Measurements from ENCODE around the gene SACS. TPM values are rescaled to one million over a fixed set of nuclear protein-coding genes. Genes with fewer than 3 reads are reported as not detected.
"Not testable (repeated sequence)": the region's sequence is repeated elsewhere in the genome, so short reads cannot be mapped to it uniquely, and the experiment has no call there.

The SACS gene
- total RNA-seq, 2 donors from 2014 or later, result 7.8 to 24.1 TPM

- H3K4me1 ChIP-seq (replicated peaks), result no peaks in the 10 kb centered on the region
- intact Hi-C loops (cut with DNase I), result no loop called here
- H3K27ac ChIP-seq, result no peak overlapping the region
- H3K9me3 ChIP-seq, result no peaks in the 10 kb centered on the region
- no peak for TF ChIP-seq POLR2A (IDR thresholded peaks at IDR 0.05)
- no peak for TF ChIP-seq CTCF (IDR thresholded peaks at IDR 0.05)
- TF ChIP-seq POLR2AphosphoS5 (IDR thresholded peaks at IDR 0.05), result no peak
- no peak for DNase-seq (ENCODE audit: low spot score)
- H3K4me3 ChIP-seq, result no peak overlapping the region
- no peaks in the 10 kb centered on the region for H3K36me3 ChIP-seq
- 75% methylated on average over 3 of the region's 3 CpGs for WGBS
- no peaks in the 10 kb centered on the region for H3K27me3 ChIP-seq (replicated peaks; ENCODE audit: insufficient read depth)
These were observed 14.4 kb upstream of the SACS start for GRCh38 chr13:23447927-23448326.

- WGBS, result 80% methylated on average over 1 of the region's 1 CpG
- intact Hi-C loops (cut with DNase I), result no loop called here
These were observed 12.3 kb upstream of the SACS start for GRCh38 chr13:23445794-23446193.

GRCh38 chr13:23443878-23444277 is 10.4 kb upstream of the SACS start:
- Histone ChIP-seq H3K4me3 (no peak overlapping the region), H3K36me3 (no peaks in the 10 kb centered on the region), H3K4me1 (replicated peaks) (no peaks in the 10 kb centered on the region), H3K27me3 (replicated peaks; ENCODE audit: insufficient read depth) (no peaks in the 10 kb centered on the region), H3K9me3 (no peaks in the 10 kb centered on the region), H3K27ac (no peak overlapping the region)
- no peak for DNase-seq (ENCODE audit: low spot score)
- 86% methylated on average over 2 of the region's 2 CpGs for WGBS
- TF ChIP-seq CTCF (IDR thresholded peaks at IDR 0.05) (no peak), POLR2AphosphoS5 (IDR thresholded peaks at IDR 0.05) (no peak)
- intact Hi-C loops (cut with DNase I), result no loop called here

More at GRCh38 chr13:23445794-23446193, 12.3 kb upstream of the SACS start:
- no peak for DNase-seq (ENCODE audit: low spot score)
- no peaks in the 10 kb centered on the region for H3K4me1 ChIP-seq (replicated peaks)
- no peak for TF ChIP-seq CTCF (IDR thresholded peaks at IDR 0.05)
- TF ChIP-seq POLR2A (IDR thresholded peaks at IDR 0.05), result no peak
- TF ChIP-seq POLR2AphosphoS5 (IDR thresholded peaks at IDR 0.05), result no peak
- no peak overlapping the region for H3K4me3 ChIP-seq
- no peaks in the 10 kb centered on the region for H3K27me3 ChIP-seq (replicated peaks; ENCODE audit: insufficient read depth)
- no peaks in the 10 kb centered on the region for H3K36me3 ChIP-seq
- H3K9me3 ChIP-seq, result no peaks in the 10 kb centered on the region
- H3K27ac ChIP-seq, result no peak overlapping the region

GRCh38 chr13:23443110-23443509 is 9.6 kb upstream of the SACS start:
- no peak overlapping the region for H3K4me3 ChIP-seq
- H3K36me3 ChIP-seq, result no peaks in the 10 kb centered on the region
- WGBS, result 73% methylated on average over 2 of the region's 2 CpGs
- H3K9me3 ChIP-seq, result no peaks in the 10 kb centered on the region
- no peaks in the 10 kb centered on the region for H3K4me1 ChIP-seq (replicated peaks)
- no peaks in the 10 kb centered on the region for H3K27me3 ChIP-seq (replicated peaks; ENCODE audit: insufficient read depth)
- intact Hi-C loops (cut with DNase I), result no loop called here
- no peak overlapping the region for H3K27ac ChIP-seq
- TF ChIP-seq POLR2AphosphoS5 (IDR thresholded peaks at IDR 0.05), result no peak
- TF ChIP-seq CTCF (IDR thresholded peaks at IDR 0.05), result no peak
- no peak for TF ChIP-seq POLR2A (IDR thresholded peaks at IDR 0.05)
- no peak for DNase-seq (ENCODE audit: low spot score)

GRCh38 chr13:23440821-23441618 is 7.5 kb upstream of the SACS start:
- TF ChIP-seq POLR2AphosphoS5 (IDR thresholded peaks at IDR 0.05), result no peak
- TF ChIP-seq CTCF (IDR thresholded peaks at IDR 0.05), result no peak
- TF ChIP-seq POLR2A (IDR thresholded peaks at IDR 0.05), result no peak
- H3K9me3 ChIP-seq, result no peaks in the 10 kb centered on the region
- H3K36me3 ChIP-seq, result no peaks in the 10 kb centered on the region
- intact Hi-C loops (cut with DNase I), result no loop called here
- 85% methylated on average over 15 of the region's 15 CpGs for whole genome bisulfite sequencing
- H3K27ac ChIP-seq, result no peak overlapping the region
- H3K4me3 ChIP-seq, result no peak overlapping the region
- H3K27me3 ChIP-seq (replicated peaks; ENCODE audit: insufficient read depth), result no peaks in the 10 kb centered on the region
- no peaks in the 10 kb centered on the region for H3K4me1 ChIP-seq (replicated peaks)
- no peak for DNase-seq (ENCODE audit: low spot score)

GRCh38 chr13:23440324-23440723 is 6.8 kb upstream of the SACS start:
- H3K27me3 ChIP-seq (replicated peaks; ENCODE audit: insufficient read depth); intact Hi-C loops (cut with DNase I); H3K4me1 ChIP-seq (replicated peaks); H3K36me3 ChIP-seq; H3K9me3 ChIP-seq; DNase-seq (ENCODE audit: low spot score); H3K27ac ChIP-seq; H3K4me3 ChIP-seq: not testable (repeated sequence)
- WGBS, result 87% methylated on average over 6 of the region's 6 CpGs

Measured in prostate gland (tissue), 2 donors.